B cell (primary cell): ENCODE data around the gene DCAF4.

Experiments
- CTCF ChIP-seq: fragments of 200-600 bp; IDR thresholded peaks from one replicate; pipeline ENCODE4 v1.8.0; 2022; ENCODE audit warnings: antibody characterized with exemption, mild to moderate bottlenecking
- EZH2 ChIP-seq: IDR thresholded peaks from 2 replicates; pipeline ENCODE4 v1.6.1; 2012; ENCODE audit warnings: borderline replicate concordance, low read depth, mild to moderate bottlenecking, moderate library complexity, low read length; ENCODE audit not compliant: insufficient read depth, poor library complexity, severe bottlenecking

GRCh38 chr14:72888636-72889201 lies 37.5 kb upstream of the DCAF4 start:
- TF ChIP-seq CTCF, result no peak
- no peak for TF ChIP-seq EZH2
